Measurements from ENCODE around the gene TSLP. TPM values are rescaled to one million over a fixed set of nuclear protein-coding genes. Genes with fewer than 3 reads are reported as not detected.

Gene TSLP
- total and polyA plus RNA-seq, 2 donors (not counting 3 experiments of a cell fraction or from before 2014, with no cell fraction given), result not detected

DNA sequence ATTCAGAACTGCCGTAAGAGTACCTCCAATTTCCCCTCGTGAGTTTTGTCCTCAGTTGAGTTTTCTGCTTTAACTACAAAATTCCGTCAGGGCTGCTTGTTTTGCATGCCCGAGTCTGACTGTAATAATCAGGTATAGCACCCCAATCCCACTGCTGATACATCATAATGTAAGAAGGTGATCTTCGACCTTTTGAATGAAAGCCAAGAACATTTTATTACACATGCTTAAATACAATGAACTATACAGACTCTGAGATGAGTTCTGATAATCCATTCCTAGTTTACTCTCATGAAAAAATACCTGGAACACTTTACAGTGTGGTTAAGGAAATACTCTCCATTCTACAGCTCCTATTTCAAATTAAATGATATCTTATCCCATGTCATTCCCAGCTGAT lies 49.2 kb upstream of the TSLP start:
- Histone ChIP-seq H3K4me1 (ENCODE audit: control insufficient read depth, extremely low read depth, insufficient read depth, low read length) (no peaks in the 10 kb centered on the region), H4K20me1 (replicated peaks; ENCODE audit: control insufficient read depth, extremely low read depth, insufficient read depth, low read length) (no peaks in the 10 kb centered on the region), H3K9me1 (replicated peaks; ENCODE audit: control insufficient read depth, extremely low read depth, insufficient read depth, low read length) (no peaks in the 10 kb centered on the region), H3K4me2 (ENCODE audit: insufficient read depth, low read length) (no peak overlapping the region), H3K4me3 (replicated peaks in 1 of 3; ENCODE audit: insufficient read depth in 1 of 3, low read depth in 1 of 3, low read length in 3 of 3) (no peak overlapping the region), H3K79me2 (ENCODE audit: control insufficient read depth, insufficient read depth, low read length) (no peaks in the 10 kb centered on the region), H3K9ac (replicated peaks; ENCODE audit: extremely low read depth, insufficient read depth, low read length) (no peak overlapping the region), H2AFZ (ENCODE audit: low read depth, low read length) (no peak overlapping the region), H3K27ac (ENCODE audit: insufficient read depth, low read depth, low read length) (no peak overlapping the region), H3K27me3 (ENCODE audit: control insufficient read depth in 2 of 2, insufficient read depth in 2 of 2, low read length in 2 of 2) (no peaks in the 10 kb centered on the region), H3K36me3 (ENCODE audit: control insufficient read depth in 2 of 2, extremely low read depth in 1 of 2, insufficient read depth in 2 of 2, low read length in 2 of 2) (no peaks in the 10 kb centered on the region), H3K9me3 (replicated peaks; ENCODE audit: control insufficient read depth, insufficient read depth, low read length) (no peaks in the 10 kb centered on the region)
- DNase-seq (ENCODE audit: low read depth, low spot score), result no peak
- BruUV-seq (replicated peaks), result no TSS peak
- intact Hi-C loops (cut with micrococcal nuclease), result no loop called here
- dilution Hi-C loops (cut with MboI; ENCODE audit: extremely low pct_ligation_motif_present, low sequenced_read_pairs), result no loop called here
- POLR2A ChIA-PET, result no interaction called here
- TF ChIP-seq FOS (IDR thresholded peaks at IDR 0.05; ENCODE audit: borderline replicate concordance, insufficient read depth, low read length), result no peak
- no peak for TF ChIP-seq EZH2 (IDR thresholded peaks at IDR 0.05; ENCODE audit: borderline replicate concordance, low read depth, low read length, severe bottlenecking)
- TF ChIP-seq GATA2 (IDR thresholded peaks at IDR 0.05; ENCODE audit: insufficient read depth, insufficient read length, low read depth, low read length), result no peak
- no peak for TF ChIP-seq POLR2AphosphoS5 (IDR thresholded peaks at IDR 0.05; ENCODE audit: insufficient read depth, low read depth, low read length)
- no peak for TF ChIP-seq MYC (IDR thresholded peaks at IDR 0.05; ENCODE audit: low read depth, low read length)
- TF ChIP-seq, protein P1, sequence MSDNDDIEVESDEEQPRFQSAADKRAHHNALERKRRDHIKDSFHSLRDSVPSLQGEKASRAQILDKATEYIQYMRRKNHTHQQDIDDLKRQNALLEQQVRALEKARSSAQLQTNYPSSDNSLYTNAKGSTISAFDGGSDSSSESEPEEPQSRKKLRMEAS (IDR thresholded peaks at IDR 0.05; ENCODE audit: insufficient read depth, insufficient read length), result no peak
- no peak for TF ChIP-seq POLR2A (IDR thresholded peaks at IDR 0.05; ENCODE audit: low read depth, low read length)
- TF ChIP-seq JUN (IDR thresholded peaks at IDR 0.05; ENCODE audit: borderline replicate concordance, insufficient read depth, insufficient read length, low read depth), result no peak
- TF ChIP-seq, protein P2, sequence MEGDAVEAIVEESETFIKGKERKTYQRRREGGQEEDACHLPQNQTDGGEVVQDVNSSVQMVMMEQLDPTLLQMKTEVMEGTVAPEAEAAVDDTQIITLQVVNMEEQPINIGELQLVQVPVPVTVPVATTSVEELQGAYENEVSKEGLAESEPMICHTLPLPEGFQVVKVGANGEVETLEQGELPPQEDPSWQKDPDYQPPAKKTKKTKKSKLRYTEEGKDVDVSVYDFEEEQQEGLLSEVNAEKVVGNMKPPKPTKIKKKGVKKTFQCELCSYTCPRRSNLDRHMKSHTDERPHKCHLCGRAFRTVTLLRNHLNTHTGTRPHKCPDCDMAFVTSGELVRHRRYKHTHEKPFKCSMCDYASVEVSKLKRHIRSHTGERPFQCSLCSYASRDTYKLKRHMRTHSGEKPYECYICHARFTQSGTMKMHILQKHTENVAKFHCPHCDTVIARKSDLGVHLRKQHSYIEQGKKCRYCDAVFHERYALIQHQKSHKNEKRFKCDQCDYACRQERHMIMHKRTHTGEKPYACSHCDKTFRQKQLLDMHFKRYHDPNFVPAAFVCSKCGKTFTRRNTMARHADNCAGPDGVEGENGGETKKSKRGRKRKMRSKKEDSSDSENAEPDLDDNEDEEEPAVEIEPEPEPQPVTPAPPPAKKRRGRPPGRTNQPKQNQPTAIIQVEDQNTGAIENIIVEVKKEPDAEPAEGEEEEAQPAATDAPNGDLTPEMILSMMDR (IDR thresholded peaks at IDR 0.05; ENCODE audit: extremely low read depth in 1 of 2, insufficient read depth in 1 of 2, low read depth in 1 of 2, low read length in 2 of 2), result no peak
- no peak for FAIRE-seq
- CTCF ChIA-PET, result no interaction called here
